Kidney (tissue), 14 donors: ENCODE data around the gene DAZAP1. TPM values are rescaled to one million over a fixed set of nuclear protein-coding genes. Genes with fewer than 3 reads are reported as not detected.
A peak's percentile ranks its signal among the peaks of the same experiment; 100 is the strongest.

ENCODE experiments used
- DNase-seq, 5 donors: peaks; one replicate each; pipeline ENCODE4 v3.0.0-alpha.2; 2013 to 2020
- FAIRE-seq: peaks from 2 replicates; lab custom pipeline; 2012; peaks lifted over from hg19 to GRCh38; lab: Jason Lieb, UNC
- H3K27ac ChIP-seq, 2 donors: one replicate each; pipeline ENCODE4 v1.7.0; 2013; ENCODE audit warnings: low read depth in 2 of 2, low read length in 2 of 2, inconsistent platforms in 1 of 2
- H3K27me3 ChIP-seq: one replicate; pipeline ENCODE4 v1.7.1; 2013; ENCODE audit warnings: low read length, inconsistent platforms; ENCODE audit not compliant: control insufficient read depth, insufficient read depth
- H3K36me3 ChIP-seq, 3 donors: one replicate each; pipeline versions ENCODE4 v1.7.0 to v1.7.1; 2013; ENCODE audit warnings: low read length in 3 of 3, control low read depth in 1 of 3, inconsistent platforms in 1 of 3; ENCODE audit not compliant: insufficient read depth in 3 of 3, control insufficient read depth in 2 of 3
- H3K4me1 ChIP-seq, 3 donors: one replicate each; pipeline versions ENCODE4 v1.7.0 to v1.7.1; 2013; ENCODE audit warnings: low read length in 3 of 3, inconsistent platforms in 1 of 3, low read depth in 1 of 3; ENCODE audit not compliant: control insufficient read depth in 2 of 3, insufficient read depth in 2 of 3
- H3K4me3 ChIP-seq, 3 donors: one replicate each; pipeline versions ENCODE4 v1.7.0 to v1.8.1; 2013; ENCODE audit warnings: low read length in 3 of 3, control low read depth in 1 of 3, inconsistent platforms in 1 of 3
- H3K9ac ChIP-seq, 3 donors: one replicate each; pipeline versions ENCODE4 v1.7.0 to v1.7.1; 2013; ENCODE audit warnings: low read length in 3 of 3, control low read depth in 1 of 3, inconsistent platforms in 1 of 3
- H3K9me3 ChIP-seq, 3 donors: one replicate each; pipeline versions ENCODE4 v1.7.0 to v1.7.1; 2013; ENCODE audit warnings: low read length in 3 of 3, control low read depth in 1 of 3, inconsistent platforms in 1 of 3; ENCODE audit not compliant: control insufficient read depth in 2 of 3, insufficient read depth in 1 of 3
- intact Hi-C: fragments of 100-400 bp; cut with DNase I; formaldehyde crosslinking; loops from one replicate; pipeline ENCODE4 v1.11.1; 2022
- polyA plus RNA-seq: library from polyadenylated mRNA; stranded (reverse); fragments of 350-450 nt; fragmentation: Illumina TruSeq; extraction: RNeasy Lipid Tissue Mini Kit (QIAGEN cat#74804); gene quantifications from one replicate; pipeline ENCODE4 v1.2.3, GENCODE V29; 2014; ENCODE audit warnings: low read depth, low replicate concordance; ENCODE audit not compliant: insufficient read depth
- total RNA-seq: library from RNA; stranded (reverse); fragmentation: NEBNext Ultra II Directional; extraction: Animal tissue kit (Norgen Biotek cat#: 25700); gene quantifications from one replicate; pipeline ENCODE4 v1.2.1, GENCODE V29; 2021
- TF ChIP-seq, protein P1 (sequence below): IDR thresholded peaks from 3 replicates; pipeline ENCODE4 v1.5.1; 2012; ENCODE audit warnings: mild to moderate bottlenecking, moderate library complexity, borderline replicate concordance; ENCODE audit not compliant: insufficient read depth; ENCODE audit errors: extremely low read depth
- donor health status: control.
- donor health status: control.
- donor health status: control.
- donor health status: control.
- donor health status: control.
- donor health status: DM: yes; HTN: yes; CAD: no.
- donor health status: Normal renal cell carcinoma (clear cell type).

The DAZAP1 gene
- total and polyA plus RNA-seq, 2 donors from 2014 or later: 47.7 to 98.5 TPM

DNA sequence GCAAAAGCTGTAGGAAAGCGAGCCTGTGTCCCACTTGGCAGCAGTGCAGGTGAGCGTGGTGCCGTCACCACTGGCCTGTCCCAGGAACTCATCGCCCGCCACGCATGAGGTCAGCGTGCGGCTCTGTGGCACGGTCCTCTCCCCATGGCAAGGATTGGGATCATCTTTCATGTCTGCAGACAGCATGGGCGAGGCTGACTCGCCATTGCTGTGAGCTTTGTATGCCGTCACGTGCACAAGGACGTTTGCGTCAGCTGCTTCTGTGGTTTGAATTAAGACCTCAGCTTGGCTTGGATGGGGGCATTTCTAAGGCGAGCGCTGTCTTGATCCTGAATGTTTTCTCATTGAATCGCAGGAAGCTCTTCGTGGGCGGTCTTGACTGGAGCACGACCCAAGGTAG, 9.8 kb downstream of the DAZAP1 start:
- Histone ChIP-seq H3K27ac (peak overlapping the region; percentile 71 to 91), H3K36me3 (peaks cover 4 to 25% (median 13%) of the 10 kb centered on the region in 3 donors), H3K4me1 (peaks cover 3 to 49% (median 41%) of the 10 kb centered on the region in 3 donors), H3K9me3 (no peaks in the 10 kb centered on the region), H3K9ac (peak overlapping the region in 1 of 3 donors; percentile 73), H3K27me3 (no peaks in the 10 kb centered on the region), H3K4me3 (no peak overlapping the region)
- no peak for FAIRE-seq
- no peak for DNase-seq
- intact Hi-C loops: no loop called here
- TF ChIP-seq, protein P1, sequence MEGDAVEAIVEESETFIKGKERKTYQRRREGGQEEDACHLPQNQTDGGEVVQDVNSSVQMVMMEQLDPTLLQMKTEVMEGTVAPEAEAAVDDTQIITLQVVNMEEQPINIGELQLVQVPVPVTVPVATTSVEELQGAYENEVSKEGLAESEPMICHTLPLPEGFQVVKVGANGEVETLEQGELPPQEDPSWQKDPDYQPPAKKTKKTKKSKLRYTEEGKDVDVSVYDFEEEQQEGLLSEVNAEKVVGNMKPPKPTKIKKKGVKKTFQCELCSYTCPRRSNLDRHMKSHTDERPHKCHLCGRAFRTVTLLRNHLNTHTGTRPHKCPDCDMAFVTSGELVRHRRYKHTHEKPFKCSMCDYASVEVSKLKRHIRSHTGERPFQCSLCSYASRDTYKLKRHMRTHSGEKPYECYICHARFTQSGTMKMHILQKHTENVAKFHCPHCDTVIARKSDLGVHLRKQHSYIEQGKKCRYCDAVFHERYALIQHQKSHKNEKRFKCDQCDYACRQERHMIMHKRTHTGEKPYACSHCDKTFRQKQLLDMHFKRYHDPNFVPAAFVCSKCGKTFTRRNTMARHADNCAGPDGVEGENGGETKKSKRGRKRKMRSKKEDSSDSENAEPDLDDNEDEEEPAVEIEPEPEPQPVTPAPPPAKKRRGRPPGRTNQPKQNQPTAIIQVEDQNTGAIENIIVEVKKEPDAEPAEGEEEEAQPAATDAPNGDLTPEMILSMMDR: no peak

DNA sequence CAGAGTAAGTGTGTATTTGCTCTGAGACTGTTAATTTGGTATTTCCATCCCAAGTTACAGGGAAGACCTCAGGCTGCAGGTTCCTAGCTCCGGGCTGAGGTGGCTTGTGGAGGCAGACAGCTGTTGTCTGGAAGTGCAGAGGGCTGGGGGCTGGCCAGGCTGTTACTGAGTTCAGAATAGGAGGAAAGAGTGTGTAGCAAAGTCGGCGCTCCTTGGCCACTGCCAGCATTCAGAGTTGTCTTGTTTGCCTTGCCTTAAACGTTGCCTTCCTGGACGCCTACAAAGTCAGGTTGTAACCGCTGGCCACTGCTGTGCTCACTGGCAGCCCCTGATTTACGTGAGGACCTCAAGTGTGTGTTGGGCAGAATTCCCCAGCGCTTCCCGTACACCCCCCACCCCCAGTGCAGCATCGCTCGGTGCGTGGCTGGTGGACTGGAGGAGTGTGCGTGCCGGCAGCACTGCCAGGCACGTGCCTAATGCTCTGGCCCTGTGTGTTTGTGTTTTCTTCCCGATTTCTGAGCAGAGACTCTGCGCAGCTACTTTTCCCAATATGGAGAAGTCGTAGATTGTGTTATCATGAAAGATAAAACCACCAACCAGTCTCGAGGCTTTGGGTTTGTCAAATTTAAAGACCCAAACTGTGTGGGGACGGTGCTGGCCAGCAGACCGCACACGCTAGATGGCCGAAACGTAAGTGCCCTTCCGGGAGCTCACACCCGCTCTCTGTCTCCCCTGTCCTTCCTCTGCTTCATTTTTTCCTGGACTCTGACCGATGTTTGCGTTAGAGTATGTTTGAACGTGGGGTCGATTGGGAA, 10.5 kb downstream of the DAZAP1 start:
- H3K36me3 ChIP-seq: peaks cover 4 to 32% (median 17%) of the 10 kb centered on the region in 3 donors
- intact Hi-C loops: no loop called here
- peak overlapping the region in 1 of 2 donors; percentile 39 for H3K27ac ChIP-seq
- no peaks in the 10 kb centered on the region for H3K9me3 ChIP-seq
- no peak overlapping the region for H3K4me3 ChIP-seq
- H3K4me1 ChIP-seq: peaks cover 3 to 46% (median 35%) of the 10 kb centered on the region in 3 donors
- no peaks in the 10 kb centered on the region for H3K27me3 ChIP-seq
- TF ChIP-seq, protein P1: no peak
- DNase-seq (no peak), FAIRE-seq (no peak)
- H3K9ac ChIP-seq: peak overlapping the region in 1 of 3 donors; percentile 29

DNA sequence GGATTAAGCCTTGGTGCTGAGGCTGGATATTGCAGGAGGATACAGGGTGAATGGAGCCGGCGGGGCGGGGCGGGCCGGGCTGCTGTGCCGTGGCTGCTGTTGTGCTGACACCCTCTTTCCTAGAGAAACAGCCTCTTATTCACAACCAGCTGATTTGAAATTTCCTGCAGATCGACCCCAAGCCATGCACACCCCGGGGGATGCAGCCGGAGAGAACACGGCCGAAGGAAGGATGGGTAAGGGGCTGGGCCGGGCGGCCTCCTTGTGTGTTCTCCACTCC, 11.1 kb downstream of the DAZAP1 start:
- DNase-seq (no peak), FAIRE-seq (no peak)
- Histone ChIP-seq H3K4me3 (no peak overlapping the region), H3K4me1 (peaks cover 3 to 47% (median 39%) of the 10 kb centered on the region in 3 donors), H3K9ac (no peak overlapping the region), H3K27me3 (no peaks in the 10 kb centered on the region), H3K9me3 (no peaks in the 10 kb centered on the region), H3K36me3 (peaks cover 4 to 37% (median 19%) of the 10 kb centered on the region in 3 donors), H3K27ac (no peak overlapping the region)
- intact Hi-C loops: no loop called here
- TF ChIP-seq, protein P1: no peak
